Naive thymus-derived CD8-positive, alpha-beta T cell (primary cell): ENCODE data around the gene B4GALT7. TPM values are rescaled to one million over a fixed set of nuclear protein-coding genes. Genes with fewer than 3 reads are reported as not detected.

Experiments
- ATAC-seq, 2 donors: fragments of 150-1000 bp; cut with Tn5 transposase in 1 of 2; sonication (Bioruptor Pico), chemical (Tn5 transposase) in 1 of 2; 1 replicate in 1 of 2; 2 replicates in 1 of 2; pipeline ENCODE4 v1.10.0; 2021; ENCODE audit warnings: mild to moderate bottlenecking in 2 of 2, moderate library complexity in 2 of 2
- POLR2A ChIA-PET: fragments of 350-600 bp; sonication (Branson Sonifier 250); formaldehyde crosslinking; loops from one replicate; lab custom pipeline; 2021; ENCODE audit warnings: antibody characterized with exemption; lab: Charles Lee
- DNase-seq, 10 donors: peaks; one replicate each; pipeline versions ENCODE4 v3.0.0 to v3.0.0-alpha.2; 2020 to 2022
- H3K27ac Mint-ChIP-seq, 10 donors: one replicate each; pipeline ENCODE4 v1.8.0; 2020 to 2022; ENCODE audit warnings: mild to moderate bottlenecking in 10 of 10, mixed read lengths in 10 of 10, moderate library complexity in 4 of 10, inconsistent platforms in 1 of 10
- H3K27me3 Mint-ChIP-seq, 5 donors: one replicate each; pipeline ENCODE4 v1.8.0; 2021 to 2022; ENCODE audit warnings: mixed read lengths in 5 of 5
- H3K36me3 Mint-ChIP-seq, 3 donors: one replicate each; pipeline ENCODE4 v1.8.0; 2020 to 2022; ENCODE audit warnings: mixed read lengths in 3 of 3, mild to moderate bottlenecking in 2 of 3, inconsistent platforms in 1 of 3
- H3K4me1 Mint-ChIP-seq, 4 donors: one replicate each; pipeline ENCODE4 v1.8.0; 2021 to 2022; ENCODE audit warnings: mixed read lengths in 4 of 4
- H3K4me3 Mint-ChIP-seq, 10 donors: one replicate each; pipeline ENCODE4 v1.8.0; 2020 to 2022; ENCODE audit warnings: mild to moderate bottlenecking in 10 of 10, mixed read lengths in 10 of 10, moderate library complexity in 6 of 10, inconsistent platforms in 1 of 10
- H3K9me3 Mint-ChIP-seq, 9 donors: one replicate each; pipeline ENCODE4 v1.8.0; 2020 to 2022; ENCODE audit warnings: mixed read lengths in 9 of 9, mild to moderate bottlenecking in 3 of 9, inconsistent platforms in 1 of 9, moderate library complexity in 1 of 9
- polyA plus RNA-seq, 3 donors: library from polyadenylated mRNA; unstranded; fragments of 300-500 nt; fragmentation: Illumina TruSeq; gene quantifications; one replicate each; pipeline ENCODE4 v1.2.3, GENCODE V29; 2021
- total RNA-seq, 8 experiments: library from RNA in 2 of 8; stranded (reverse) in 2 of 8; gene quantifications; one replicate each; pipeline ENCODE4 v1.2.3 and lab custom pipeline; 2021 to 2026

The B4GALT7 gene
- total and polyA plus RNA-seq, 5 experiments from 2014 or later, result 14.8 to 39.3 (median 21.1) TPM

DNA sequence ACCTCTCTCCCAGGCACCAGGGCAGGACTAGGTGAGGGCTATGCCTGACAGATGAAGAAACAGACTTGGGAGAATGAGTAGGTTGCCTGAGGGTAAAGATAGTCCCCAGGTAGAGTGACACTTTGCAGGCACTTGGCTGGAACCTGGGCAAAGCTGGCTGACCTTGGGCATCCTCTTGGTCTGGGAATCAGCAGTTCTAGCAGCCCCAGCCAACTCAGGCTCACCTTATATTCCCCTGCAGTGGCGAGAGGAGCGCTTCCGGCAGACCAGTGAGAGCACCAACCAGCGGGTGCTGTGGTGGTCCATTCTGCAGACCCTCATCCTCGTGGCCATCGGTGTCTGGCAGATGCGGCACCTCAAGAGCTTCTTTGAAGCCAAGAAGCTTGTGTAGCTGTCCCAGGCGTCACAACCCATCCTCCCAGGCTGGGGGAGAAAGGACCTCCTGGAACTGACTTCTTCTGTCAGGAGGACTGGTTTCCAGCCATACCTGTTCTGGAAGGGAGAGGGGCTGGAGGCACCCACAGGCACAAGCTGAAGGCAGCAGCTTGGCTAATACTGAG is 4.8 kb upstream of the B4GALT7 start:
- Mint-ChIP-seq H3K4me3 (peak overlapping the region in 2 of 10 donors; percentile 14 to 24), H3K36me3 (peaks cover 0 to 32% (median 12%) of the 10 kb centered on the region in 3 donors), H3K9me3 (peaks cover 0 to 2% (median 0%) of the 10 kb centered on the region in 9 donors), H3K4me1 (peaks cover 11 to 42% (median 36%) of the 10 kb centered on the region in 4 donors), H3K27me3 (peaks cover 0 to 7% (median 3%) of the 10 kb centered on the region in 5 donors), H3K27ac (no peak overlapping the region)
- ATAC-seq (no peak), DNase-seq (no peak)
- POLR2A ChIA-PET, result no interaction called here

- Mint-ChIP-seq H3K9me3 (peaks cover 0 to 2% (median 0%) of the 10 kb centered on the region in 9 donors), H3K27ac (peak overlapping the region in 1 of 10 donors; percentile 27), H3K27me3 (no peaks in the 10 kb centered on the region), H3K36me3 (peaks cover 0 to 32% (median 12%) of the 10 kb centered on the region in 3 donors), H3K4me3 (peak overlapping the region in 2 of 10 donors; percentile 45 to 60), H3K4me1 (peaks cover 18 to 51% (median 46%) of the 10 kb centered on the region in 4 donors)
- no peak for DNase-seq
- POLR2A ChIA-PET, result no interaction called here
- ATAC-seq, result no peak
These were observed 3.7 kb upstream of the B4GALT7 start for GRCh38 chr5:177595991-177596774.

- DNase-seq (no peak), ATAC-seq (no peak)
- H3K27me3 Mint-ChIP-seq, result no peaks in the 10 kb centered on the region
- peaks cover 0 to 32% (median 12%) of the 10 kb centered on the region in 3 donors for H3K36me3 Mint-ChIP-seq
- H3K9me3 Mint-ChIP-seq, result peaks cover 0 to 2% (median 0%) of the 10 kb centered on the region in 9 donors
- peaks cover 21 to 52% (median 47%) of the 10 kb centered on the region in 4 donors for H3K4me1 Mint-ChIP-seq
- peak overlapping the region in 1 of 10 donors; percentile 38 for H3K4me3 Mint-ChIP-seq
- POLR2A ChIA-PET, result no interaction called here
- H3K27ac Mint-ChIP-seq, result peak overlapping the region in 1 of 10 donors; percentile 27
These were observed 3.1 kb upstream of the B4GALT7 start for GRCh38 chr5:177596775-177597238.

DNA sequence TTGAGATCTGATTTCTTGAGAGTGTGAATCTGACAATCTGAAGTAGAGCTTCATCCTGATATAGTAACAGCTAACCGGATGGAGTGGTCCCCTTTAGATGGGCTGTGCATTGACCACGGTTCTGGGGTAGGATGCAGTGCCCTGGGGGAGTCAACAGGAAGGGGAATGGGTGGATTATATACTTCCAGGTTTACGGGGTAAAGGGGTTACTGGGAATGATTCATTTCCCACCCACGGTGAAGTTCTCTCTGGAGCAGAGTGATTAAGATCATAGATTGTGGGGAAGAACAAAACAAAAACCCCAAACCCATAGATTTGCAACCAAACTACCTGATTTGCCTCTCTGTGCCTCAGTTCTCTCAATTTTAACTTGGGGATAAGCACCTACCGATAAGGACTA is 1.5 kb upstream of the B4GALT7 start:
- H3K27ac Mint-ChIP-seq, result peak overlapping the region in 4 of 10 donors; percentile 53 to 84 (median 76)
- DNase-seq (no peak), ATAC-seq (no peak)
- peaks cover 0 to 31% (median 12%) of the 10 kb centered on the region in 3 donors for H3K36me3 Mint-ChIP-seq
- POLR2A ChIA-PET, result no interaction called here
- H3K27me3 Mint-ChIP-seq, result no peaks in the 10 kb centered on the region
- H3K9me3 Mint-ChIP-seq, result no peaks in the 10 kb centered on the region
- H3K4me1 Mint-ChIP-seq, result peaks cover 20 to 51% (median 42%) of the 10 kb centered on the region in 4 donors
- H3K4me3 Mint-ChIP-seq, result peak overlapping the region; percentile 16 to 91 (median 80)

DNA sequence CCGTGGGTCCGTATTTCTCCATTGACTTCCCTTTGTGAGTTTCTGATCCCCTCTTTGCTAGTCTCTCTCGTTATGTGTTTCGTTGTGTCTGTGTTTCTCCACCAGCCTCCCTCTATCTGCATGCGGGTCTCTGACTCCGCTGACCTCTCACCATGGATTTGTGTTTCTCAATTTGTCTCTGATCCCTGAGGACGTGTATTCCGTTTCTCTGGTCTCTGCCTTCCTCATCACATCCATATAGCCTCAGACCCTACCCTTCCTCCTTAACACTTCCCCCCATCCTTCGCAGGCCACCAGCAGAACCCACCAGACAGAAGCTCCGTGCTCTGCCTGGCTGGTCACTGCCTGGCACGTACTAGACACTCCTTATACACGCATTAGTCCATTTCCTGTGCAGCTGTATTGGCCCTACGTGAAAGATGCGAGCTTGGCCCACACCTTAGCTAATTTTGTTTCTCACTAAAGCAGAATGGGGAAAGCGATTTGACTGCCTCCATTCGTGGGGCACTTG is 631 bp downstream of the B4GALT7 start:
- peak overlapping the region; percentile 72 to 97 (median 94) for H3K27ac Mint-ChIP-seq
- peak overlapping the region; percentile 82 to 99 (median 97) for H3K4me3 Mint-ChIP-seq
- ATAC-seq (no peak), DNase-seq (peak in 1 of 10 donors; percentile 10)
- H3K4me1 Mint-ChIP-seq, result peaks cover 21 to 46% (median 39%) of the 10 kb centered on the region in 4 donors
- no peaks in the 10 kb centered on the region for H3K9me3 Mint-ChIP-seq
- POLR2A ChIA-PET, result interaction anchor here (1.0 to 1.6 kb wide), 6 partner anchors 8 to 604 kb away, joined by 3 to 8 read pairs (median 4); partner anchors contain the start of genes HNRNPAB and TMED9
- H3K27me3 Mint-ChIP-seq, result no peaks in the 10 kb centered on the region
- H3K36me3 Mint-ChIP-seq, result peaks cover 0 to 21% (median 5%) of the 10 kb centered on the region in 3 donors

- Mint-ChIP-seq H3K4me3 (peak overlapping the region; percentile 82 to 99 (median 97)), H3K27ac (peak overlapping the region; percentile 51 to 97 (median 92)), H3K4me1 (peaks cover 23 to 50% (median 41%) of the 10 kb centered on the region in 4 donors), H3K9me3 (no peaks in the 10 kb centered on the region), H3K27me3 (no peaks in the 10 kb centered on the region), H3K36me3 (peaks cover 0 to 21% (median 4%) of the 10 kb centered on the region in 3 donors)
- POLR2A ChIA-PET, result interaction anchor here (1.0 to 1.1 kb wide), 2 partner anchors 9 to 603 kb away, joined by 4 to 8 read pairs; partner anchors contain the start of genes HNRNPAB and TMED9
- no peak for DNase-seq
- ATAC-seq, result no peak
These were observed 1.2 kb downstream of the B4GALT7 start for GRCh38 chr5:177601126-177601525.

- Mint-ChIP-seq H3K27me3 (no peaks in the 10 kb centered on the region), H3K4me3 (peak overlapping the region in 9 of 10 donors; percentile 45 to 99 (median 96)), H3K27ac (peak overlapping the region in 4 of 10 donors; percentile 31 to 96 (median 68)), H3K36me3 (peaks cover 0 to 22% (median 0%) of the 10 kb centered on the region in 3 donors), H3K4me1 (peaks cover 27 to 55% (median 47%) of the 10 kb centered on the region in 4 donors), H3K9me3 (no peaks in the 10 kb centered on the region)
- DNase-seq, result no peak
- POLR2A ChIA-PET, result interaction anchor here (1.0 to 1.1 kb wide), 2 partner anchors 10 to 603 kb away, joined by 4 to 8 read pairs; partner anchors contain the start of genes HNRNPAB and TMED9
- no peak for ATAC-seq
These were observed 1.9 kb downstream of the B4GALT7 start for GRCh38 chr5:177601577-177602457.

GRCh38 chr5:177602458-177602830 is 2.5 kb downstream of the B4GALT7 start:
- ATAC-seq (no peak), DNase-seq (no peak)
- no peaks in the 10 kb centered on the region for H3K27me3 Mint-ChIP-seq
- peaks cover 28 to 61% (median 52%) of the 10 kb centered on the region in 4 donors for H3K4me1 Mint-ChIP-seq
- H3K9me3 Mint-ChIP-seq, result no peaks in the 10 kb centered on the region
- POLR2A ChIA-PET, result no interaction called here
- H3K4me3 Mint-ChIP-seq, result peak overlapping the region in 3 of 10 donors; percentile 22 to 64 (median 57)
- peak overlapping the region in 1 of 10 donors; percentile 35 for H3K27ac Mint-ChIP-seq
- H3K36me3 Mint-ChIP-seq, result peaks cover 0 to 22% (median 0%) of the 10 kb centered on the region in 3 donors

DNA sequence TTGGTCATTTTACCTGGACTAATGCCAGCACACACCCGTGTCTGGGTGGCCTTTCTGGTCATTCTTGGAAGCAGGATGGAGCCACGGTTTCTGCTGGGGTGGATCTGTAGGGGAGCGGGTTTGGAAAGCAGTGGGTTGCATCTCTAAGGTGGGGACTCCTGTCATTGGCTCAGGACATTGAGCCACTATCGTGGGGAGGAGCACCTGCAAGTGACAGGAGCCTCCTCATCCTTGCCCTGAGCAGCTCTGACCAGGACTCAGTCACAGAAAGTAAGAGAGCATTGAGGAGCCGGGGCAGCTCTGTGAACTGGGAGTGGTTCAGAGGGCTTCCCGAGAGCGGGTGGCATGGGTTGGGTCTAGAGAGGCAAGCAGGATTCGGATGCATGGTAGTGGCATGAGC is 3.7 kb downstream of the B4GALT7 start:
- Mint-ChIP-seq H3K9me3 (no peaks in the 10 kb centered on the region), H3K36me3 (peaks cover 0 to 25% (median 0%) of the 10 kb centered on the region in 3 donors), H3K27me3 (no peaks in the 10 kb centered on the region), H3K27ac (peak overlapping the region in 6 of 10 donors; percentile 22 to 69 (median 36)), H3K4me3 (peak overlapping the region in 1 of 10 donors; percentile 71), H3K4me1 (peaks cover 28 to 59% (median 48%) of the 10 kb centered on the region in 4 donors)
- no peak for ATAC-seq
- POLR2A ChIA-PET, result no interaction called here
- DNase-seq, result no peak

DNA sequence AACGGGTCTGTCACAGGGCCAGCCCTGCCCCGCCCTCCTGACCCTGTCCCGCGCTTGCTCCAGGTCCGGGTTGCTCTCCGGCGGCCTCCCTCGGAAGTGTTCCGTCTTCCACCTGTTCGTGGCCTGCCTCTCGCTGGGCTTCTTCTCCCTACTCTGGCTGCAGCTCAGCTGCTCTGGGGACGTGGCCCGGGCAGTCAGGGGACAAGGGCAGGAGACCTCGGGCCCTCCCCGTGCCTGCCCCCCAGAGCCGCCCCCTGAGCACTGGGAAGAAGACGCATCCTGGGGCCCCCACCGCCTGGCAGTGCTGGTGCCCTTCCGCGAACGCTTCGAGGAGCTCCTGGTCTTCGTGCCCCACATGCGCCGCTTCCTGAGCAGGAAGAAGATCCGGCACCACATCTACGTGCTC is 4.2 kb downstream of the B4GALT7 start:
- POLR2A ChIA-PET, result interaction anchor here (1.2 kb wide), 1 partner anchor 11 kb away, joined by 3 read pairs; no protein-coding TSS in a partner anchor
- Mint-ChIP-seq H3K27ac (peak overlapping the region in 1 of 10 donors; percentile 31), H3K36me3 (peaks cover 0 to 26% (median 0%) of the 10 kb centered on the region in 3 donors), H3K4me1 (peaks cover 28 to 54% (median 43%) of the 10 kb centered on the region in 4 donors), H3K4me3 (no peak overlapping the region), H3K9me3 (no peaks in the 10 kb centered on the region), H3K27me3 (no peaks in the 10 kb centered on the region)
- DNase-seq, result no peak
- ATAC-seq, result no peak

DNA sequence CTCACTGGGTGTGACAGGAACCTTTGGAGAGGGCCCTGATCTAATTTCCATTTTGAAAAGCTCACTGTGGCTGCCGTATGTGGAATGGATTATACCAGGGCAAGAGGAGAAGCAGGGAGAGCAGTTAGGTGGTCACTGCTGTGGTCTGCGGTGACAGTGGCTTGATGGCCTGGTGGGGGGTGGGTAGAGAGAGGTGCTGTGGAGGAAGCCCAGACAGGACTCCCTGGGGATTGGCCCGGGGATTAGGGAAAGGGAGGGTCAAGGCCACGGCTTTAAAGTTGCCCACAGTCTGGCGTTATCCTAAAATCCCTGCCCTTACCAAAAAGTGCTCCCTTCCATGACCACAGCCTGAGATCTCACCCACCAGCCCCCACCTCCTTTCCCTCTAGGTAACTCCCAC is 4.7 kb downstream of the B4GALT7 start:
- H3K27me3 Mint-ChIP-seq, result no peaks in the 10 kb centered on the region
- H3K36me3 Mint-ChIP-seq, result peaks cover 0 to 26% (median 0%) of the 10 kb centered on the region in 3 donors
- no peak for ATAC-seq
- H3K9me3 Mint-ChIP-seq, result no peaks in the 10 kb centered on the region
- H3K27ac Mint-ChIP-seq, result no peak overlapping the region
- DNase-seq, result no peak
- no peak overlapping the region for H3K4me3 Mint-ChIP-seq
- POLR2A ChIA-PET, result interaction anchor here (0.6 to 1.2 kb wide), 2 partner anchors 12 to 23 kb away, joined by 3 to 9 read pairs; no protein-coding TSS in a partner anchor
- H3K4me1 Mint-ChIP-seq, result peaks cover 28 to 52% (median 42%) of the 10 kb centered on the region in 4 donors
